HG03064 (cell line): ENCODE data around the gene HNRNPA1.
"Not testable (repeated sequence)": the region's sequence is repeated elsewhere in the genome, so short reads cannot be mapped to it uniquely, and the experiment has no call there.

Experiments
- ATAC-seq: cut with Tn5 transposase; IDR thresholded peaks from one replicate; pipeline ENCODE4 v1.9.1; 2021; ENCODE audit warnings: low read depth; ENCODE audit not compliant: unreplicated experiment

HNRNPA1 gene

GRCh38 chr12:54294953-54295566 is 14.5 kb downstream of the HNRNPA1 start:
- ATAC-seq, result no peak

- no peak for ATAC-seq
These were observed 16.0 kb downstream of the HNRNPA1 start for GRCh38 chr12:54296393-54297099.

- ATAC-seq, result no peak
These were observed 18.4 kb downstream of the HNRNPA1 start for GRCh38 chr12:54298904-54299303.

- no peak for ATAC-seq
These were observed 19.1 kb downstream of the HNRNPA1 start for GRCh38 chr12:54299515-54300224.

- no peak for ATAC-seq
These were observed 19.8 kb downstream of the HNRNPA1 start for GRCh38 chr12:54300225-54300731.

- ATAC-seq, result no peak
These were observed 20.4 kb downstream of the HNRNPA1 start, which contains the start of gene NFE2 for GRCh38 chr12:54300732-54301427. Gene NFE2 (minus strand): TSS chr12:54301015. CDS start chr12:54295248, 5,767 bp downstream.

- ATAC-seq, result no peak
These were observed 21.0 kb downstream of the HNRNPA1 start for GRCh38 chr12:54301428-54302048.

GRCh38 chr12:54303640-54304039 is 23.1 kb downstream of the HNRNPA1 start:
- no peak for ATAC-seq

- no peak for ATAC-seq
These were observed 23.8 kb downstream of the HNRNPA1 start for GRCh38 chr12:54304187-54304810.

GRCh38 chr12:54306925-54307741 is 26.6 kb downstream of the HNRNPA1 start:
- no peak for ATAC-seq

GRCh38 chr12:54311051-54311450 is 30.5 kb downstream of the HNRNPA1 start:
- no peak for ATAC-seq

GRCh38 chr12:54312309-54312708 is 31.8 kb downstream of the HNRNPA1 start:
- not testable (repeated sequence) for ATAC-seq

GRCh38 chr12:54321363-54321762 is 40.8 kb downstream of the HNRNPA1 start:
- no peak for ATAC-seq

GRCh38 chr12:54324617-54325441 is 44.3 kb downstream of the HNRNPA1 start, which contains the start of gene COPZ1:
Gene COPZ1 (plus strand): TSS chr12:54325131. CDS start chr12:54325164, 33 bp downstream.
- ATAC-seq, result peak; percentile 97

GRCh38 chr12:54325442-54326109 is 45.0 kb downstream of the HNRNPA1 start:
- not testable (repeated sequence) for ATAC-seq

GRCh38 chr12:54328595-54329337 is 48.2 kb downstream of the HNRNPA1 start:
- no peak for ATAC-seq

GRCh38 chr12:54329759-54330158 is 49.2 kb downstream of the HNRNPA1 start:
- ATAC-seq, result no peak
